Ishikawa (cell line): ENCODE measurements around the gene KLHL7.

Source experiments
- CREB1 ChIP-seq: IDR thresholded peaks from 2 replicates; pipeline ENCODE4 v1.6.1; 2012; ENCODE audit warnings: low read depth

KLHL7 gene

DNA sequence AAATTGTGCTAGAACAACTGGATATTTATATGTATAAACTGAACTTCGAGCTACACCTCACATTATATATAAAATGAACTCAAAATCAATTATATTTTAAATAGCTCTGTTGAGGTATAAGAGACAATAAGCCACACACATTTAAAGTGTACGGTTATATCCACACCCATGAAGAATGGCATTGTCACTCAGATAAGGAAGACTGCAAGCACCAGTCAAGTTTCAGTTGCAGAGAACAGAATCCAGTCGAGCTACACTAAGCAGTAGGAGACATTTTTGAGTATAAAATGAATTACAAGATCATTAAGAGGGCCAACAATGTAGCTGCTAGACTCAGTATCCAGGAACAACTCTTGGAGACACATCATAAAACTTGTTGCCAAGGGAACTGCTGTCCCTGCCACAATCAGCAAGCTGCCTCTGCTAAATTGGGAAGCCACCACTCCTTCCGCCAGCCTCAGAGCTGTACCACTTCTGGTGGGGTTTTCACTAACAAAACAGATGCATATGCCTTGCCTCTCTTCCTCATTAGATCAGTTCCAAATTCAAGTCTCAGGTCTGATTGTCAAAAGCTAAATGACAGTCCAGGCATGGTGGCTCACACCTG, 121.4 kb downstream of the KLHL7 start:
- TF ChIP-seq CREB1 = no peak
